Activated naive CD4-positive, alpha-beta T cell treated with anti-CD3 and anti-CD28 coated beads, Interleukin-2, amount 50 U/mL, for 24 hours (primary cell): ENCODE data around the gene LRG1.

Experiments
- H3K27ac Mint-ChIP-seq: one replicate; pipeline ENCODE4 v1.8.0; 2021; ENCODE audit warnings: mild to moderate bottlenecking, mixed read lengths
- H3K27me3 Mint-ChIP-seq: one replicate; pipeline ENCODE4 v1.8.0; 2021; ENCODE audit warnings: mixed read lengths
- H3K36me3 Mint-ChIP-seq: one replicate; pipeline ENCODE4 v1.8.0; 2021; ENCODE audit warnings: mixed read lengths
- H3K4me1 Mint-ChIP-seq: one replicate; pipeline ENCODE4 v1.8.0; 2021; ENCODE audit warnings: mixed read lengths
- H3K4me3 Mint-ChIP-seq: one replicate; pipeline ENCODE4 v1.8.0; 2021; ENCODE audit warnings: mild to moderate bottlenecking, mixed read lengths
- H3K9me3 Mint-ChIP-seq: one replicate; pipeline ENCODE4 v1.8.0; 2021; ENCODE audit warnings: mixed read lengths

LRG1 gene, protein sequence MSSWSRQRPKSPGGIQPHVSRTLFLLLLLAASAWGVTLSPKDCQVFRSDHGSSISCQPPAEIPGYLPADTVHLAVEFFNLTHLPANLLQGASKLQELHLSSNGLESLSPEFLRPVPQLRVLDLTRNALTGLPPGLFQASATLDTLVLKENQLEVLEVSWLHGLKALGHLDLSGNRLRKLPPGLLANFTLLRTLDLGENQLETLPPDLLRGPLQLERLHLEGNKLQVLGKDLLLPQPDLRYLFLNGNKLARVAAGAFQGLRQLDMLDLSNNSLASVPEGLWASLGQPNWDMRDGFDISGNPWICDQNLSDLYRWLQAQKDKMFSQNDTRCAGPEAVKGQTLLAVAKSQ

DNA sequence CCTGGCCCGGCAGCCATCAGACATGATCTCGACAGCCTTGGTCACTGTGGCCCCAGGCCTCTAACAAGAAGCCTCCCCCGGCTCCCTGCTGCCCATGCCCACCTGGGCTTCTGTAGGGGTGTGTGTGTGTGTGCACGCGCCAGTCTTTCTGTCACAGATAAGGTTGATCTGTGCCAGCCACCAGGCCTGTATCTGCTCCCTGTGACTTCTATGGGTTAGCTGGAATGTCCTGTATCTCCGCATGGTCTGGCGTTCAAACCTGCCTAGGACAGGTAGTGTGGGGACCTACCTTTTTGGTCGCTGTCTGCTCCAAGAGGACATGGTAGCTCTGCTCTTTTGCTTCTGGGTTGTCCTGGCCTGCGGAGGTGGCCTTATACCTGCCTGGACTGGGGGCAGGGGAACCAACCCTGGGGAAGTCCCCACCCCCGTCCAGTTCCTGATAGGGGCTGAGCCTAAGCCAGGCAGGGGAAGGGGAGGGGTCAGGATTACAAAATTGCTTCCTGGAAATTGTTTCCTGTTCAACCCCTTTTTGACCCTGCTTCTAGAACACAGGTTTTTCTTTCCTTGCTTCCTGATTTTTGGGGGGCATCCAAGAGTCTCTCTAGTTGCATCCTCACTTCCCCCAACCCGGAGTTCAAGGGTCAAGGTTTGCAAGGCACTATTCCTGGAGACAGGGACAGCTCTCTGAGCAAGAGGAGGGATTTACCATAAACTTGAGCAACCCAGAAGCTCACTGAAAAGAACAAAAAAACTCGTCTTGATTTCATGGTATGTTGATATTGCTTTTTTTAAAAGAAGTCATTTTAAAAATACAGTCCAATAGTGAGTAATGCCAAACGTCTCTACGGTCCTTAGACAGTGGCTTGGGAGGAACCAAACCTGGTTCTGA lies at the start of gene LRG1:
Gene LRG1, minus strand, starts transcription at position 344 of the 889 bp plus-strand sequence. Its CDS starts 23 bp downstream, at position 321.
- Mint-ChIP-seq H3K4me3 (peak within 1 kb of the TSS; percentile 24), H3K36me3 (no peaks in the 10 kb centered on the region), H3K4me1 (peaks cover 16% of the 10 kb centered on the region), H3K27me3 (peaks cover 5% of the 10 kb centered on the region), H3K27ac (no peak within 1 kb of the TSS), H3K9me3 (no peaks in the 10 kb centered on the region)

DNA sequence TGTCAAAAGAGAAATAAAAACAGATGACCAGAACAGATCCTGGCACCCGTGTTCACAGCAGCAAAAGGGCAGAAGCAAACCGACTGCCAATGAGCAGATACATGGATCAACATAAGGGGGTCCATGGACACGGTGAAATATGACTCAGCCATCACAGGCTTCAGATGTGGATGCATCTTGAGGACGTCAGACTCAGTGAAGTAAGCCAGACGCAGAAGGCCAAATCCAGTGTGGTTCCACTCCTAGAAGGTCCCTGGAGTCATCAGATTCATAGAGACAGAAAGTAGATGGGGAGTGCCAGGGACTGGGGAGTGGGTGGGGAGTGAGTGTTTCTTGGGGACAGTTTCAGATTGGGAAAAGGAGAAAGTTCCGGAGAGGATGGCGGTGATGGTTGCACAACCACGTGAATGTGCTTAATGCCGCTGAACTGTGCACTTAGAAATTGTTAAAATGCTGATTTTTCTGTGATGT lies 48.5 kb upstream of the LRG1 start:
- Mint-ChIP-seq H3K36me3 (no peaks in the 10 kb centered on the region), H3K9me3 (no peaks in the 10 kb centered on the region), H3K4me3 (no peak overlapping the region), H3K4me1 (no peaks in the 10 kb centered on the region), H3K27me3 (peaks cover 23% of the 10 kb centered on the region), H3K27ac (no peak overlapping the region)

DNA sequence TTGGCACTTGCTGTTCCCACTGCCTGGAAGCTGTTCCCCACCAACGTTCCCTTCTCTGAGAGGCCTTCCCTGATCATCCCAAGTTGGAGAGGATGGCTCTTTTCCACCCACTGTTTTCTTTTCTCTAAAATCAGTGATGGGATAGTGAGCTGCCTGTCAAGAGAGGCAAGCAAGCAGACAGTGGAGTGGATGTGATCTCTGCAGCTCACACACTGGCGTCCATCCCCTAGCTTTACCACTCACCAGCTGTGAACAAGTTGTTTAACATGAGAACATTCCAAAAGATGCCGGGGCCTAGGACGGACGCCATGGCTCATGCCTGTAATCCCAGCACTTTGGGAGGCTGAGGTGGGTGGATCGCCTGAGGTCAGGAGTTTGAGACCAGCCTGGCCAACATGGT lies 47.7 kb upstream of the LRG1 start:
- Mint-ChIP-seq H3K4me3 (no peak overlapping the region), H3K36me3 (no peaks in the 10 kb centered on the region), H3K27me3 (peaks cover 25% of the 10 kb centered on the region), H3K4me1 (peaks cover under 1% of the 10 kb centered on the region), H3K27ac (no peak overlapping the region), H3K9me3 (no peaks in the 10 kb centered on the region)

DNA sequence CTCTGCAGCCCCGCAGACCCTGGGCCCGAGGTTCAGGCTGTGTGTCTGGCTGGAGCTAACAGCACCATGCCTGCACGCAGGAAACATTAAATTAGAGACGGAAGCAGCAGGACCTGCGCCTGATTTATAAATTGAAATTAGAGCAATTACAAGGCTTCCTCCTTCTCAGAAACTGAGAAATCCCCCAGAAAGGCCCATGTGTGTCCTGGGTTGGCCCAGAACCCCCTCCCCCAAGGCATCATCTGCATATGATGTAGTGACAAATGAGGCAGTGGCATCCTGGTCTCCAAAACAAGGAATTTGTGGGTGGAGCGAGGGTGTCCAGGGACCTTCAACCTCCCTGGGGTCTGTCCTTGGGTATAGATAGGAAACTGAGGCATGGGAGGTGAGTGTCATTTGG lies 46.9 kb upstream of the LRG1 start:
- Mint-ChIP-seq H3K27me3 (peaks cover 29% of the 10 kb centered on the region), H3K4me1 (peaks cover 9% of the 10 kb centered on the region), H3K4me3 (no peak overlapping the region), H3K36me3 (no peaks in the 10 kb centered on the region), H3K27ac (no peak overlapping the region), H3K9me3 (no peaks in the 10 kb centered on the region)

DNA sequence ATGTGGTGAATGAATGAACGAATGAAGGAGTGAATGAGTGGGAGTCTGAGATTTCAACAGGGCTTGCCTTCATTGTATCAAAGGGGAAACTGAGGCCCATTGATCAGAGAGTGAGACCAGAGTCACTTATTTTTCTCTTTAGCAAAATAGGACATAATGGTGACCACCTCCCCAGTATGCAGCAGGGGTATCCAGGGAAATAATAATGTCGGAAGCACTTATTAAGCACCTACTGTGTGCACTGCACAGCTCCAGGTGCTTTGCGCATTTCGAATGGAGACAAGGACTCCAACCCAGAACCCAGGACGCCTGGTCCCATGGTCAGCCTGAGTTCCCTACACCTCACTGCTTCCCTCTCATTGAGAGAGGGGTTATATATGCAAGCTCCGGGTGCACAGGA lies 46.4 kb upstream of the LRG1 start:
- peak overlapping the region; percentile 3 for H3K27ac Mint-ChIP-seq
- H3K9me3 Mint-ChIP-seq: no peaks in the 10 kb centered on the region
- peaks cover 25% of the 10 kb centered on the region for H3K27me3 Mint-ChIP-seq
- no peaks in the 10 kb centered on the region for H3K36me3 Mint-ChIP-seq
- peaks cover 9% of the 10 kb centered on the region for H3K4me1 Mint-ChIP-seq
- H3K4me3 Mint-ChIP-seq: no peak overlapping the region

DNA sequence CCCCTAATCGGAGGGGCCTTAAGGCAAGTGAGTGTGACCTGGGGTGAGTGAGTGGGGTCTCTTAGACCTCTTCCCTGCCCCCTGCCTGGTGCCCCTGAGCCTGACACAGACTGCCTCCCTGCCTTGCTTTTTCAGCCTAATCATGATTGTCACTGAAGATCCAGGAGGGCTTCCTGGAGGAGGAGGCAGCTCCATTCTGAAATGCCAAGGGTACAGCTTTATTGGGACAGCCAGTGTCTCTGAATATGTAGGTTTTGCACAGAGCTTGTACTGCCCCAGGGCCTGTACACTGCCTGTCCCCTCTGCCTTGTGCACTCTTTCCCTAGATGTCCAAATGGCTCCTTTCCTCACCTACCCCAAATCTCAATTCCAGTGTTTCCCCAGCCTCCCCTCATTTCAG lies 45.7 kb upstream of the LRG1 start:
- Mint-ChIP-seq H3K27ac (no peak overlapping the region), H3K9me3 (no peaks in the 10 kb centered on the region), H3K27me3 (peaks cover 20% of the 10 kb centered on the region), H3K4me3 (no peak overlapping the region), H3K4me1 (peaks cover 9% of the 10 kb centered on the region), H3K36me3 (no peaks in the 10 kb centered on the region)

DNA sequence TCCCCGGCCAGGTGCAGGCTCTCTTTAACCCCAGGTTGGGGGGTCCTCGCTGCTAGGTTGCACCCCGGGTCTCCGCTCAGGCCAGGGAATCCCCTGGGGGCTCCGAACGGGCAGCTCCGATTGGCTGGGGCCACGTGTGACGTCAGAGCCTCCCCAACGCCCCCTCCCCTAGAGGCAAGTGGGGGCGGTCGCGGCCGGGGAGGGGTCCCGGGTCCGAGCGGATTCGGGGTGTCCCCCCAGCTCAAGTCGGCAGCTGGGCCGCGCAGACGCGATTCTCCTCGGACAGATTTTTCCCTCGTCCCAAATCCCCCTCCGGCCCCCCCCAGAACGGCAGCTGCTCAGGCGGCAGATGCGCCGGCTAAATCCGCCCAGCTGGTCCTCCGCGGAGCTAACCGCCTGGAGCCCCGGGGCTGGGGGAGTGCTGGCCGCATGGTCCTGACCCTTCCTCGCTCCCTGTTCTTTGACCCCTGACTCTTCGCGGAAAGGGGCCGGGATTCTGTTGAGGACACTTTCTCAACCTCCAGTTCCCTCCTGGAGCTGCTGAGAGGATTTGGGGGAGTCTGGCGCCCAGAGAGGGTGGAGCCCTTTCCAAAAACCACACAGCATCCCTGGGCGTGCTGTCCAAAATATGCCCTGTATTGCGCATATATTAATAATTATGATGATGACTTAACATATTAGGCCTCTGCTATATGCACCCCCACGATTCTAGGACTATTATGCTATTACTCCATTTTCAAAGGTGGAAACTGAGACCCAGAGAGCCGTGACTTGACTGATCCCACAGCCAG lies 45.0 kb upstream of the LRG1 start:
- Mint-ChIP-seq H3K27me3 (peaks cover 22% of the 10 kb centered on the region), H3K27ac (no peak overlapping the region), H3K4me3 (no peak overlapping the region), H3K9me3 (no peaks in the 10 kb centered on the region), H3K36me3 (no peaks in the 10 kb centered on the region), H3K4me1 (peaks cover 9% of the 10 kb centered on the region)

DNA sequence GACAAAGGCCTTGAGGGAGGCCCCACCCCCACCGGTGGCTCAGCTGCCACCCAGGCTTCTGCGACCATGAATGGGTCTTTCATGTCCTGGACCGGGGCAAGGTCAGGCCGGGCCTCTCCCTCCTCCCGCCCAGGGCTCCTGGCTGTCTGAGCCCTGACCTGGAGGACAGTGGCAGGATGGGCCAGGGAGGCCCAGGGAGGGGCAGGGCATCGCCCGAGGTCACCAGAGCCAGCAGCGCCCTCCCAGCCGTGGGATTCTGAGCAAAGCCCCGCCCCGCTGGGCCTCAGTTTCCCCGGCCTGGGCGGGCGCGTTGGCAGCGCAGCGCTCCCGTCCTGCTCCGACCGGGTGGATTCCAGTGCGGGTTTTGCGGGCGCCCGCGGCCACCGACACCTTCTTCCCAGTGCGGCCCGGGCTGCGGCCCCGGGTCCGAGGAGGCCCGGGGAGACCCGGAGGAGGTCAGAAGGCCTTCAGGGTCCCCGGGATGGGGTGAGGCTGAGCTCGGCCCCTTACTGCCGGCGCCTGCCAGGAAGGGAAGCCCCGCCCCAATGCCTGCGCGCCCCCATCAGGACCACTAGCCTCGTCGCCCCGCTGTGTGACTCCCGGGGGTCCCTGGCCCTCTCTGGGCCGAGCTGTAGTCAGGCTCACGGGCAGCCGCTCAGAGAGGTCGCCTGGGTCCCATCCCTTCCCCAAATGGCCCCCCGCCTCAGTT lies 44.3 kb upstream of the LRG1 start:
- H3K27me3 Mint-ChIP-seq: peaks cover 24% of the 10 kb centered on the region
- H3K36me3 Mint-ChIP-seq: no peaks in the 10 kb centered on the region
- no peak overlapping the region for H3K4me3 Mint-ChIP-seq
- peaks cover 9% of the 10 kb centered on the region for H3K4me1 Mint-ChIP-seq
- H3K27ac Mint-ChIP-seq: no peak overlapping the region
- H3K9me3 Mint-ChIP-seq: no peaks in the 10 kb centered on the region

DNA sequence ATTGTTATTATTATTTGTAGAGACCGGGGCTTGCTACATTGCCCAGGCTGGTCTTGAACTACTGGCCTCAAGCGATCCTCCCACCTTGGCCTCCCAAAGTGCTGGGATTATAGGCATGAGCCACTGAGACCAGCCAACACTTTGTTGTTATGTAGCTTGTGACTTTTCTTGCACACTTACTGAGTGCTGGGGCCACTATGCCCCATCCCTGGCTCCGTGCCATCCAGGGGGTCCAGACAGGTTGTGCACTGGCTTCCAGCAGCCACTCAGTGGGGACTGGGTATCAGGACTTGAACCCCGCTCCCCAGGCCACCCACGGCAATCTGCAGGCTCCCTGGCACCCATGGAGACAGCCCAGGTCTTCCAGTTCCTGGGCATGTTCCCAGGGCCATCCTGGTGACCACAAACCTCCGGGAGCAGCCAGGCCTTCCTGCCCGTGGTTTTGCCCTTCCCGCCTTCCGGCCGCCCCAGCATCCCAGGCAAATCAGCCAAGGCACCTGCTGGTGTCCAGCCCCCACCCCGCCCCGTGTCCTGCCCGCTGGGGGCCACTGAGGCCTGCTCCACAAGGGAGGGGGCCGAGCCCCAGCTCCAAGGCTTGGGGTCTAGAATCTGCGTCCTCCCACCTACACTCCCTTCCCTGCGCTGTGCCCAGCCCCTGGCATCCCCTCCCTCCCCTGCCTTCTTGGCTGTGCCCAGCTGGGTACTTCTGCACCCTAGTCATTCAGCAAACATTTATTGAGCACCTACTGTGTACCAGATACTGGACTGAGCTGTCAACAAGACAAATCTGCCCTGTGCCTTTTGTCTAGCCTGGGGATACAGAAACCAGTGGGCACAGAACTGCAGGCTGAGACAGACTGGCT lies 43.4 kb upstream of the LRG1 start:
- Mint-ChIP-seq H3K4me3 (no peak overlapping the region), H3K27ac (peak overlapping the region; percentile 30), H3K4me1 (peaks cover 9% of the 10 kb centered on the region), H3K27me3 (peaks cover 32% of the 10 kb centered on the region), H3K36me3 (no peaks in the 10 kb centered on the region), H3K9me3 (no peaks in the 10 kb centered on the region)

DNA sequence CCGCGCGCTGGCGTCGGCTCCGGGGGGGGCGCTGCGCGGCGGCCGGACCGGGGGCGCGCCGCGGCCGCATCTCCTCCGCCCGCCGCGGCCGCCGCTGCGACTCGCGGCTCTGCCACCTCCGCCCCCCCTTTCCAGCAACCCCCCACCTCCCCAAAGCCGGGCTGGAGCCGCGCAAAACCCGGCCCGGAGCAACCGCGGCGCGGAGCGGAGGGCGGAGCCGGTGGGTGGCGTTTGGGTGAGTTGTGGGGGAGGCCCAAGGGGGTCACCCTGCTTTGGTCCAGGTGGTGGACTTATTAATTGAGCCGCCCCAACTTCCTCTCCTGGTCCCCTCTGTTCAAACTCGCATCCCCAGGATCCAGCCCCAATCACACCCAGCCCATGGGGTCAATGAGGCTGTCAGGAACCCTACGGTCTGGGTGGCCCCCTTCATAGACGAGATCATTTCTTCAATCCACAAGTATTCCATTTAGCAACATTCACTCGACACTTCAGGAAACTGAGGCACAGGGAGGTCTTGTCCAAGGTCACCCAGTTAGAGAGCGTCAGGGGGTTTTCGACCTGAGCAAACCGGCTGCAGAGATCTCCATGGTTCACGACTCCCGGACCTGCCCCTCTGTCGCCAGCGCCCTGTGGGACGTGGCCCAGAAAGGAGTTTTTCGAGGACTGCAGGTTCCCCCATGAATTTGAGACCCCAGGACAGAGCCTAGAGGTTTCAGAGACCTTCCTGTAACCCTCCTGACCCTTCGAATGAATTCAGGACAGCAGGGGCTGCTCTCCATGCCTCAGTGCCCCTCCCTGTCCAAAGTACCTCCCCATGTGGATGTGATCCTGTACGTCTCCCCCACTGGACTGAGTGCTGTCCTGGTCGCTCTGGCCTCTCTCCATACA lies 42.1 kb upstream of the LRG1 start:
- no peaks in the 10 kb centered on the region for H3K36me3 Mint-ChIP-seq
- no peak overlapping the region for H3K27ac Mint-ChIP-seq
- peaks cover 9% of the 10 kb centered on the region for H3K4me1 Mint-ChIP-seq
- H3K4me3 Mint-ChIP-seq: peak overlapping the region; percentile 51
- peaks cover 32% of the 10 kb centered on the region for H3K27me3 Mint-ChIP-seq
- no peaks in the 10 kb centered on the region for H3K9me3 Mint-ChIP-seq

DNA sequence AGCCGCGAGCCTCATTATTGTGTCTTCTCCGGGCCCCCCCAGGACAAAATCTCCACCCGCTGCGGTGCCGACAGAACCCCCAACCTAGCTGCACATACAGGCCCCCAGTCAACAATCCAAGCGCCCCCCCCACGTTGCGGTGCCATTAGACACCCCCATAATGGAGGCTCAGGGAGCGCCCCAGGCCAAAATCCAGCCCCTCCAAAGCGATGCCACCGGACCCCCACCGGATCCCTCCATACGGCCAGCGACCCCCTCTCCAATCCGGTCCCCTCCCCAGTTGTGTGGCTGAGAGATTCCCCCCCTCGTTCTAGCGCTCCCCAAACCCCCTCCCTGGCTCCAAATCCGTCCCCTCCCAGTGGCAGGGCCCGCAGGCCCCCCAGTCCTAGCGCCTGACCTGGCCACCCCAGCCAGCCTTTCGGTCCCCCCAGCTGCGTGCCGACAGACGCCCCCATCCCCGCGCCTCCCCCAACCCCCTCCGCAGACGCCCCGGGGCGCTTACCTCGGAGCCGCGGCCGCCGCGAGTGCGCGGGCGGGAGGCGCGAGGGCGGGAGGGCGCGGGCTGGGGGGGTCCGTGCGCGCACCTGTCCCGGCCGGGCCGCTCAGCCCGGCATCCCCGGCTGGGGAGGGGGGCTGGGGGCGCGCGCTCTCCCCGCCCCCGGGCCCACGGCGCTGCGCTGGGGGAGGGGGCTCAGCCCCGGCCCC lies 41.3 kb upstream of the LRG1 start:
- Mint-ChIP-seq H3K36me3 (no peaks in the 10 kb centered on the region), H3K9me3 (no peaks in the 10 kb centered on the region), H3K4me1 (peaks cover 9% of the 10 kb centered on the region), H3K4me3 (no peak overlapping the region), H3K27ac (no peak overlapping the region), H3K27me3 (peaks cover 36% of the 10 kb centered on the region)

DNA sequence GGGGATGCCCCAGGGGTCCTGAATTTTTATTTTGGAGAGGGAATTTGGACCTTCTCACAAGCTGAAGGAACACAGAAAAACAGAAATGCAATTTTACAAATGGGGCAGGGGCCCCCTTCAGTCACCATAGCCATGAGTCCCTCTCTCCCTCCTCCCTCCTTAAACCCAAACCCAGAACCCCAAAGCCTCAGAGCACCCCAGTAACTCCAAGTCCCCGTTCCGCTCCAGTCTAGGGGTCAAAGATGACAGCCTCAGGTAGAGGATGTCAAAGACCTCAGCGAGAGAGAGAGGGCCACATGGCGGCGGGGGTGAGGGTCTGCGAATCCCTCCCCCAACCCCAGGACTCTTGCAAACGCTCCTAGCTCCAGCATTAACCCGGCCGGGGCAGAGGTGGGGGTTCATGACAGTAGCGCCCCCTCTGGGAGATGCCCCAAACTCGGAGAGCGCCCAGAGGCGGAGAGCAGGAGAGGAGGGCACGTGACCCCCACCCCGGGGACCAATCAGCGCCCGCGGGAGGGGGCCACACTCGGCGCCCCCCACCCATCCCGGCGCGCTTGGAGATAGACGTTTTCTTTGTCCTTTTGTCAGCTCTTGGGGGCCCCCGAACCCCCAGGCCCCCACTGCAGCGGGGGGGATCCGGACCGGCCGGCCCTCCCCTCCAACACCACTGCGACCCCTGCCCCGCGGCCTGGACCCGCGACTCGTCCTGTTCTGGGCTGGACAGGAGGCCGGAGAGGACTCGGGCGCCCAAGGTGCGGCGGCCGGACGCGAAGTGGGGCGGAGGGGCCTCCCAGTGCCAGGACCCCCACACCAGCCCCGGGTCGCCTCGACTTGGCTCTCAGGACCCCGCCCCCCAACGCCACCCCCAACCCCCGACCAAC lies 40.4 kb upstream of the LRG1 start:
- H3K36me3 Mint-ChIP-seq: no peaks in the 10 kb centered on the region
- no peak overlapping the region for H3K27ac Mint-ChIP-seq
- no peak overlapping the region for H3K4me3 Mint-ChIP-seq
- H3K4me1 Mint-ChIP-seq: peaks cover 9% of the 10 kb centered on the region
- peaks cover 36% of the 10 kb centered on the region for H3K27me3 Mint-ChIP-seq
- H3K9me3 Mint-ChIP-seq: no peaks in the 10 kb centered on the region
